HEK293 (cell line): ENCODE data around the gene ABLIM2.
A peak's percentile ranks its signal among the peaks of the same experiment; 100 is the strongest.

Source experiments
- CTCF ChIA-PET: fragments of 350-600 bp; formaldehyde crosslinking; extraction: SDS; loops from one replicate; lab custom pipeline; 2021; ENCODE audit warnings: antibody characterized with exemption; lab: Yijun Ruan, JAX
- POLR2A ChIA-PET: fragments of 300-600 bp; formaldehyde crosslinking; extraction: SDS; loops from one replicate; lab custom pipeline; 2020; ENCODE audit warnings: antibody characterized with exemption, inconsistent platforms; lab: Yijun Ruan, JAX
- H3K27ac ChIP-seq: fragments of 200-500 bp; sonication (Bioruptor generic); 2 replicates; pipeline ENCODE4 v1.5.1; 2014; ENCODE audit warnings: low read depth, low read length, control low read depth, inconsistent platforms; ENCODE audit errors: extremely low read depth
- H3K36me3 ChIP-seq, 2 experiments: fragments of 200-500 bp in 1 of 2; sonication (Bioruptor generic) in 1 of 2; 1 replicate in 1 of 2; 2 replicates in 1 of 2; pipeline ENCODE4 v1.5.1; 2014 to 2017; ENCODE audit warnings: inconsistent platforms in 2 of 2, low read length in 2 of 2; ENCODE audit not compliant: control insufficient read depth in 2 of 2, insufficient read depth in 1 of 2
- H3K4me1 ChIP-seq: fragments of 200-500 bp; sonication (Bioruptor generic); 2 replicates; pipeline ENCODE4 v1.5.1; 2014; ENCODE audit warnings: mild to moderate bottlenecking, low read length, inconsistent platforms; ENCODE audit not compliant: control insufficient read depth, insufficient read depth
- H3K4me3 ChIP-seq: 2 replicates; pipeline ENCODE4 v1.5.1; 2011; ENCODE audit warnings: low read depth, mild to moderate bottlenecking, control low read depth, low read length, moderate library complexity
- H3K9me3 ChIP-seq: fragments of 200-500 bp; sonication (Bioruptor generic); 2 replicates; pipeline ENCODE4 v1.5.1; 2014; ENCODE audit warnings: low read depth, low read length, inconsistent platforms; ENCODE audit not compliant: control insufficient read depth, insufficient read depth
- KLF1 ChIP-seq: fragments of 450-650 bp; formaldehyde crosslinking; IDR thresholded peaks from 2 replicates; pipeline ENCODE4 v1.5.1; 2016; ENCODE audit warnings: missing biosample characterization, missing genetic modification characterization
- KLF16 ChIP-seq: fragments of 450-650 bp; formaldehyde crosslinking; IDR thresholded peaks from 2 replicates; pipeline ENCODE4 v1.5.1; 2017; ENCODE audit warnings: missing biosample characterization, missing genetic modification characterization
- KLF9 ChIP-seq: fragments of 450-650 bp; formaldehyde crosslinking; IDR thresholded peaks from 2 replicates; pipeline ENCODE4 v1.5.1; 2016; ENCODE audit warnings: missing biosample characterization, missing genetic modification characterization, low read depth
- MZF1 ChIP-seq: fragments of 450-650 bp; formaldehyde crosslinking; IDR thresholded peaks from 2 replicates; pipeline ENCODE4 v1.5.1; 2017; ENCODE audit warnings: missing biosample characterization, missing genetic modification characterization, borderline replicate concordance
- OSR2 ChIP-seq: fragments of 450-650 bp; formaldehyde crosslinking; IDR thresholded peaks from 2 replicates; pipeline ENCODE4 v1.5.1; 2016; ENCODE audit warnings: missing biosample characterization, missing genetic modification characterization
- SCRT2 ChIP-seq: fragments of 450-650 bp; formaldehyde crosslinking; IDR thresholded peaks from 2 replicates; pipeline ENCODE4 v1.5.1; 2016; ENCODE audit warnings: missing biosample characterization, missing genetic modification characterization
- TCF7L2 ChIP-seq: IDR thresholded peaks from 2 replicates; pipeline ENCODE4 v1.6.1; 2011; ENCODE audit warnings: low read depth, mild to moderate bottlenecking, inconsistent platforms, low read length, moderate library complexity, borderline replicate concordance
- YY1 ChIP-seq: fragments of 450-650 bp; formaldehyde crosslinking; IDR thresholded peaks from 2 replicates; pipeline ENCODE4 v1.5.1; 2018; ENCODE audit warnings: missing biosample characterization, missing genetic modification characterization
- ZBTB6 ChIP-seq: fragments of 450-650 bp; formaldehyde crosslinking; IDR thresholded peaks from 2 replicates; pipeline ENCODE4 v1.5.1; 2017; ENCODE audit warnings: missing biosample characterization, missing genetic modification characterization
- ZFP37 ChIP-seq: fragments of 450-650 bp; formaldehyde crosslinking; IDR thresholded peaks from 2 replicates; pipeline ENCODE4 v1.5.1; 2016; ENCODE audit warnings: missing biosample characterization, missing genetic modification characterization
- ZNF133 ChIP-seq: fragments of 450-650 bp; formaldehyde crosslinking; IDR thresholded peaks from 2 replicates; pipeline ENCODE4 v1.5.1; 2016; ENCODE audit warnings: missing biosample characterization, missing genetic modification characterization
- ZNF146 ChIP-seq: fragments of 450-650 bp; formaldehyde crosslinking; IDR thresholded peaks from 2 replicates; pipeline ENCODE4 v1.5.1; 2016; ENCODE audit warnings: missing biosample characterization, missing genetic modification characterization
- ZNF155 ChIP-seq: fragments of 450-650 bp; formaldehyde crosslinking; IDR thresholded peaks from 2 replicates; pipeline ENCODE4 v1.5.1; 2016; ENCODE audit warnings: missing biosample characterization, missing genetic modification characterization
- ZNF18 ChIP-seq: fragments of 450-650 bp; formaldehyde crosslinking; IDR thresholded peaks from 2 replicates; pipeline ENCODE4 v1.5.1; 2016; ENCODE audit warnings: missing biosample characterization, missing genetic modification characterization
- ZNF211 ChIP-seq: fragments of 450-650 bp; formaldehyde crosslinking; IDR thresholded peaks from 2 replicates; pipeline ENCODE4 v1.5.1; 2016; ENCODE audit warnings: low read depth, missing biosample characterization, missing genetic modification characterization
- ZNF23 ChIP-seq: fragments of 450-650 bp; formaldehyde crosslinking; IDR thresholded peaks from 2 replicates; pipeline ENCODE4 v1.5.1; 2016; ENCODE audit warnings: missing biosample characterization, missing genetic modification characterization, borderline replicate concordance
- ZNF239 ChIP-seq: fragments of 450-650 bp; formaldehyde crosslinking; IDR thresholded peaks from 2 replicates; pipeline ENCODE4 v1.5.1; 2016; ENCODE audit warnings: missing biosample characterization, missing genetic modification characterization
- ZNF366 ChIP-seq: fragments of 450-650 bp; formaldehyde crosslinking; conservative IDR thresholded peaks from 2 replicates; pipeline ENCODE4 v1.5.1; 2016; ENCODE audit warnings: missing biosample characterization, missing genetic modification characterization
- ZNF426 ChIP-seq: fragments of 450-650 bp; formaldehyde crosslinking; IDR thresholded peaks from 2 replicates; pipeline ENCODE4 v1.5.1; 2017; ENCODE audit warnings: missing biosample characterization, missing genetic modification characterization, mild to moderate bottlenecking, inconsistent platforms, moderate library complexity
- ZNF510 ChIP-seq: fragments of 450-650 bp; formaldehyde crosslinking; IDR thresholded peaks from 2 replicates; pipeline ENCODE4 v1.5.1; 2018; ENCODE audit warnings: mild to moderate bottlenecking, missing genetic modification characterization, missing biosample characterization; ENCODE audit not compliant: insufficient replicate concordance
- ZNF549 ChIP-seq: fragments of 450-650 bp; IDR thresholded peaks from 2 replicates; pipeline ENCODE4 v1.5.1; 2018; ENCODE audit warnings: missing biosample characterization, missing genetic modification characterization, mild to moderate bottlenecking, inconsistent platforms, moderate library complexity
- ZNF561 ChIP-seq: fragments of 450-650 bp; IDR thresholded peaks from 2 replicates; pipeline ENCODE4 v1.5.1; 2018; ENCODE audit warnings: missing biosample characterization, missing genetic modification characterization, borderline replicate concordance
- ZNF600 ChIP-seq: fragments of 450-650 bp; formaldehyde crosslinking; IDR thresholded peaks from 2 replicates; pipeline ENCODE4 v1.5.1; 2016; ENCODE audit warnings: missing biosample characterization, missing genetic modification characterization
- ZNF624 ChIP-seq: fragments of 450-650 bp; formaldehyde crosslinking; IDR thresholded peaks from 2 replicates; pipeline ENCODE4 v1.5.1; 2017; ENCODE audit warnings: missing biosample characterization, missing genetic modification characterization
- ZNF670 ChIP-seq: fragments of 450-650 bp; formaldehyde crosslinking; IDR thresholded peaks from 2 replicates; pipeline ENCODE4 v1.5.1; 2016; ENCODE audit warnings: missing biosample characterization, missing genetic modification characterization, low read depth
- ZNF843 ChIP-seq: fragments of 450-650 bp; formaldehyde crosslinking; IDR thresholded peaks from 2 replicates; pipeline ENCODE4 v1.5.1; 2016; ENCODE audit warnings: missing biosample characterization, missing genetic modification characterization
- ZSCAN30 ChIP-seq: fragments of 450-650 bp; IDR thresholded peaks from 2 replicates; pipeline ENCODE4 v1.5.1; 2018; ENCODE audit warnings: missing biosample characterization, mild to moderate bottlenecking, missing genetic modification characterization, moderate library complexity
- TF ChIP-seq, protein P1 (sequence below): sonication (generic); formaldehyde crosslinking; IDR thresholded peaks from 2 replicates; pipeline ENCODE4 v1.8.1; 2022; ENCODE audit warnings: mild to moderate bottlenecking, moderate library complexity, missing genetic modification reagents

The ABLIM2 gene

DNA sequence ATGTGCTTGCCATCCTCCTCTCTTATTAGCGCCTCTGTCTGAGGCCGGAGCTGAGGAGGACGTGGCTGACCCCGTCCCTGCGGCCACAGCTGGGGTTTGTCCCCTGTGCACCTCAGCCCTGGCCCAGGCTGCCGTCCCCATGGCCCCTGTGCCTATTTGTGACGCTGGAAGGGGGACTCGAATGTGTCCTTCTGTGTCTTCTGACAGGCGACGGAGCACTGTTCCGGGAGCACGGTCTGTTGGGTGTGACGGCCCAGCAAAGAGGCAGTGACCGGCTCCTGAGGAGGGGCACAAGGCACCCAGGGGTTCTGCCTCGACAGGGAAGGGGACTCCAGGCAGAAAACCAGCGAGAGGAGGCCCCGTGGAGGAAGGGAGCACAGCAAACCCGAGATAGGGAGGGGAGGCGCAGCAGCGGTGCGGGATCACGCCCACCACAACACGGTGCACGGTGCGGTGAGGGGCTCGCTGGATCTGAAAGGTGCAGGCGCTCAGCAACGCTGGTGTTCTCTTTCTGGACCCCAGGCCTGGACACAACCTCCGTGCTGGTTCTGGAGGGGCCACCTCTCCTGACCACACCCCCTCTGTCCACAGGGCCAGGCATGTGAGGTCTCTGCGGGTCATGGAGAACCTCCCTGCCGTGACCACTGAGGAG lies 46.1 kb upstream of the ABLIM2 start:
- POLR2A ChIA-PET: no interaction called here

GRCh38 chr4:8203817-8204216 lies 45.2 kb upstream of the ABLIM2 start:
- Histone ChIP-seq H3K4me3 (no peak overlapping the region), H3K36me3 (no peaks in the 10 kb centered on the region), H3K4me1 (no peaks in the 10 kb centered on the region), H3K9me3 (no peaks in the 10 kb centered on the region), H3K27ac (no peak overlapping the region)
- CTCF ChIA-PET: interaction anchor here (1.3 kb wide), 1 partner anchor 12 kb away, joined by 5 read pairs; no protein-coding TSS in a partner anchor
- TF ChIP-seq ZNF624: no peak
- TF ChIP-seq KLF16 (tag by site-specific recombination): no peak
- no peak for TF ChIP-seq ZNF426 (tag by site-specific recombination)
- no peak for TF ChIP-seq KLF1 (tag by site-specific recombination)
- no peak for TF ChIP-seq ZBTB6 (tag by site-specific recombination)
- no peak for TF ChIP-seq ZNF133 (tag by site-specific recombination)
- no peak for TF ChIP-seq ZNF600 (tag by site-specific recombination)
- no peak for TF ChIP-seq ZNF549 (tag by site-specific recombination)
- no peak for TF ChIP-seq ZNF18 (tag by site-specific recombination)
- no peak for TF ChIP-seq ZNF239 (tag by site-specific recombination)
- TF ChIP-seq OSR2 (tag by site-specific recombination): no peak
- TF ChIP-seq TCF7L2: no peak
- TF ChIP-seq ZNF146: no peak
- TF ChIP-seq ZNF670 (tag by site-specific recombination): no peak
- TF ChIP-seq ZFP37: no peak
- TF ChIP-seq MZF1 (tag by site-specific recombination): no peak
- TF ChIP-seq ZNF155 (tag by site-specific recombination): no peak
- no peak for TF ChIP-seq ZNF561
- no peak for TF ChIP-seq ZSCAN30 (tag by site-specific recombination)
- POLR2A ChIA-PET: no interaction called here

More for the DNA sequence above, 46.1 kb upstream of the ABLIM2 start:
- CTCF ChIA-PET: no interaction called here
- no peaks in the 10 kb centered on the region for H3K4me1 ChIP-seq
- no peak overlapping the region for H3K27ac ChIP-seq
- H3K36me3 ChIP-seq: no peaks in the 10 kb centered on the region
- H3K4me3 ChIP-seq: no peak overlapping the region
- TF ChIP-seq ZNF23 (no peak), KLF9 (tag by site-specific recombination) (0 out of 2 replicates have a peak, but pooled peaks have one; percentile 32)
- no peaks in the 10 kb centered on the region for H3K9me3 ChIP-seq

GRCh38 chr4:8203052-8203401 lies 44.4 kb upstream of the ABLIM2 start:
- Histone ChIP-seq H3K4me3 (no peak overlapping the region), H3K9me3 (no peaks in the 10 kb centered on the region), H3K4me1 (no peaks in the 10 kb centered on the region), H3K27ac (no peak overlapping the region), H3K36me3 (no peaks in the 10 kb centered on the region)
- CTCF ChIA-PET: interaction anchor here (1.3 kb wide), 1 partner anchor 12 kb away, joined by 5 read pairs; no protein-coding TSS in a partner anchor
- POLR2A ChIA-PET: no interaction called here
- TF ChIP-seq ZNF510 (tag by site-specific recombination): no peak
- no peak for TF ChIP-seq ZNF211 (tag by site-specific recombination)
- 0 out of 2 replicates have a peak, but pooled peaks have one; percentile 20 for TF ChIP-seq SCRT2 (tag by site-specific recombination)
- TF ChIP-seq, protein P1, sequence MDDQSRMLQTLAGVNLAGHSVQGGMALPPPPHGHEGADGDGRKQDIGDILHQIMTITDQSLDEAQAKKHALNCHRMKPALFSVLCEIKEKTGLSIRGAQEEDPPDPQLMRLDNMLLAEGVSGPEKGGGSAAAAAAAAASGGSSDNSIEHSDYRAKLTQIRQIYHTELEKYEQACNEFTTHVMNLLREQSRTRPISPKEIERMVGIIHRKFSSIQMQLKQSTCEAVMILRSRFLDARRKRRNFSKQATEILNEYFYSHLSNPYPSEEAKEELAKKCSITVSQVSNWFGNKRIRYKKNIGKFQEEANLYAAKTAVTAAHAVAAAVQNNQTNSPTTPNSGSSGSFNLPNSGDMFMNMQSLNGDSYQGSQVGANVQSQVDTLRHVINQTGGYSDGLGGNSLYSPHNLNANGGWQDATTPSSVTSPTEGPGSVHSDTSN (CRISPR knock-in tag): no peak
- TF ChIP-seq YY1: no peak
- TF ChIP-seq ZNF843: no peak
- no peak for TF ChIP-seq ZNF366 (tag by site-specific recombination)
